Frontal cortex (tissue), 4 donors: ENCODE data around the gene TERT. TPM values are rescaled to one million over a fixed set of nuclear protein-coding genes. Genes with fewer than 3 reads are reported as not detected.
"Not testable (repeated sequence)": the region's sequence is repeated elsewhere in the genome, so short reads cannot be mapped to it uniquely, and the experiment has no call there.

Experiments
- DNase-seq, 2 donors: peaks; one replicate each; pipeline ENCODE4 v3.0.0; 2012; ENCODE audit warnings: low spot score in 2 of 2
- FAIRE-seq: peaks from 2 replicates; lab custom pipeline; 2012; peaks lifted over from hg19 to GRCh38; lab: Jason Lieb, UNC
- total RNA-seq: library from RNA; depleted of rRNA; stranded (reverse); fragments of >200 nt; gene quantifications from one replicate; pipeline ENCODE4 v1.2.3, GENCODE V29; 2014
- donor health status: control.
- donor health status: control.
- donor health status: control.

Gene TERT
- total RNA-seq, 1 donor from 2014 or later: not detected

- no peak for FAIRE-seq
- no peak for DNase-seq
Observed at GRCh38 chr5:1282131-1282992, 12.5 kb downstream of the TERT start.

- FAIRE-seq (no peak), DNase-seq (no peak)
Observed at GRCh38 chr5:1281038-1281882, 13.6 kb downstream of the TERT start.

GRCh38 chr5:1280177-1281037 lies 14.5 kb downstream of the TERT start:
- FAIRE-seq (no peak), DNase-seq (no peak)

GRCh38 chr5:1279443-1280151 lies 15.3 kb downstream of the TERT start:
- DNase-seq (no peak), FAIRE-seq (no peak)

GRCh38 chr5:1278656-1279442 lies 16.0 kb downstream of the TERT start:
- DNase-seq (no peak), FAIRE-seq (no peak)

GRCh38 chr5:1278216-1278615 lies 16.7 kb downstream of the TERT start:
- FAIRE-seq (no peak), DNase-seq (no peak)

GRCh38 chr5:1277781-1278180 lies 17.1 kb downstream of the TERT start:
- FAIRE-seq: no peak
- no peak for DNase-seq

GRCh38 chr5:1277331-1277730 lies 17.5 kb downstream of the TERT start:
- DNase-seq: no peak

GRCh38 chr5:1276930-1277329 lies 17.9 kb downstream of the TERT start:
- FAIRE-seq (no peak), DNase-seq (no peak)

More at GRCh38 chr5:1277331-1277730, 17.5 kb downstream of the TERT start:
- FAIRE-seq: no peak

GRCh38 chr5:1275397-1276391 lies 19.2 kb downstream of the TERT start:
- not testable (repeated sequence) for FAIRE-seq, DNase-seq

GRCh38 chr5:1274471-1274870 lies 20.4 kb downstream of the TERT start:
- DNase-seq (no peak), FAIRE-seq (no peak)

GRCh38 chr5:1273745-1274144 lies 21.1 kb downstream of the TERT start:
- no peak for FAIRE-seq
- DNase-seq: no peak

GRCh38 chr5:1272201-1272600 lies 22.7 kb downstream of the TERT start:
- FAIRE-seq: no peak
- no peak for DNase-seq

GRCh38 chr5:1270933-1271914 lies 23.6 kb downstream of the TERT start:
- DNase-seq (no peak), FAIRE-seq (no peak)

- no peak for FAIRE-seq
- DNase-seq: no peak
Observed at GRCh38 chr5:1270426-1270825, 24.4 kb downstream of the TERT start.

- DNase-seq: no peak
- no peak for FAIRE-seq
Observed at GRCh38 chr5:1268666-1269065, 26.2 kb downstream of the TERT start.
